Regular cardiac myocyte (primary cell): ENCODE data around the gene POMGNT2. TPM values are rescaled to one million over a fixed set of nuclear protein-coding genes. Genes with fewer than 3 reads are reported as not detected.

ENCODE experiments used
- total RNA-seq: library from RNA; depleted of rRNA; stranded (reverse); fragments of >200 nt; gene quantifications from 2 replicates; pipeline ENCODE4 v1.2.3, GENCODE V29; 2014

Gene POMGNT2
- 10.2 and 14.9 TPM in 2 replicates for total RNA-seq

DNA sequence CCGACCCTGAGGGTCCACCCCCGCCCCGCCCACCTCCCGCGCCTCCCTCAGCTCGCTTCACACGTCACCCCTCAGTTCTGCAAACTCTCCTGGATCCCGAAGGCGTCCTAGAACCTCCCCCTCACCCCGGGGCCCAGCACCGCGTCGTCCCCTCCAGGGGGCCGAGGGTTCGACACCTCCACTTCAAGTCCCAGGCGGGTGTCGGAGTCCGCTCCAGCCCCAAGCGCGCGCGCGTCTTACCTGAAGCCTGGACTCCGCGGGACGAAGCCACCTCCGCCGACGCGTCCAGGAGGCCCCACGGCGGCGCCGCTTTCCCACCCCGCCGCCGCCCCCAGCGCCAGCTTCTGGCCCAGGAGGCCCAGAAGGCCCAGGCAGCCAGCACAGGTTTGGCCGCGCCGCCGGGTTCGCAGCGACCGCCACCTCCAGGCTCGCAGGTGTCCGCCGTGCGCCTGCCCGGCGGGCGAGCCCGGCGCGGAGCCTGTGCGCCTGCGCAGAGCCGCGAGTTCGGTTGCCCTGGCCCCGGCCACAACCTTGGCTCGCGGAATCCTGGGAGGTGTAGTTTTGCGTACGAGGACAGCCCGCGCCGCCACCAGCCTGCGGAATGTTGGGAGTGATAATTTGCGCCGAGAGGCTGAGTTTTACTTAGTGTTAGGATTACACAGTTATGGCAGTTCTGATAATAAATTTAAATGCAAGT lies at the start of gene POMGNT2:
Gene POMGNT2, minus strand, starts transcription at position 484 of the 697 bp plus-strand sequence. CDS start 24,648 bp downstream, outside the sequence.

Other genes starting within 250 kb of the POMGNT2 start
- gene CYP8B1, start 230.2 kb downstream of the POMGNT2 start, total RNA-seq, result not detected in 2 replicates
- gene ZNF662, start 199.9 kb downstream of the POMGNT2 start, total RNA-seq, result 0.77 and 0.85 TPM in 2 replicates
- gene GASK1A, start 126.8 kb downstream of the POMGNT2 start, total RNA-seq, result 1.9 and 2.3 TPM in 2 replicates
- gene SNRK, start 180.5 kb upstream of the POMGNT2 start, total RNA-seq, result 15.2 and 28.0 TPM in 2 replicates